Prostate gland (tissue), 2 donors: ENCODE results near the gene KIF15.

ENCODE experiments used
- CTCF ChIP-seq, 4 experiments: fragments of 200-600 bp in 2 of 4; fragments of 450-650 bp in 2 of 4; sonication (generic) in 2 of 4; IDR thresholded peaks; 1 replicate in 3 of 4; 2 replicates in 1 of 4; pipeline ENCODE4 v1.5.1; 2016 to 2019; ENCODE audit warnings: antibody characterized with exemption in 4 of 4, mild to moderate bottlenecking in 2 of 4, moderate library complexity in 2 of 4
- POLR2A ChIP-seq: fragments of 450-650 bp; IDR thresholded peaks from one replicate; pipeline ENCODE4 v1.6.1; 2016; ENCODE audit warnings: antibody characterized with exemption, mild to moderate bottlenecking

- TF ChIP-seq CTCF (IDR thresholded peaks at IDR 0.05) = no peak
- TF ChIP-seq POLR2A = no peak
Measured at GRCh38 chr3:44902628-44903027, 141.0 kb downstream of the KIF15 start.
